Natural killer cell (primary cell): ENCODE results near the gene SH3GL3. TPM values are rescaled to one million over a fixed set of nuclear protein-coding genes. Genes with fewer than 3 reads are reported as not detected.

Source experiments
- ATAC-seq, 3 donors: fragments of 150-1000 bp in 2 of 3; fragments of 200-7000 bp in 1 of 3; cut with Tn5 transposase; 1 replicate in 1 of 3; 2 replicates in 2 of 3; pipeline ENCODE4 v1.10.0; 2021; ENCODE audit warnings: mild to moderate bottlenecking in 2 of 3, moderate library complexity in 2 of 3
- DNase-seq, 2 donors: peaks; one replicate each; pipeline versions ENCODE4 v3.0.0 to v3.0.0-alpha.2; 2013 to 2021; ENCODE audit warnings: mixed read lengths in 1 of 2
- H3K27ac ChIP-seq: one replicate; pipeline ENCODE4 v1.5.1; 2013; ENCODE audit warnings: mild to moderate bottlenecking, low read length
- H3K27me3 ChIP-seq: one replicate; pipeline ENCODE4 v1.6.1; 2013; ENCODE audit warnings: low read length; ENCODE audit not compliant: control insufficient read depth, insufficient read depth
- H3K36me3 ChIP-seq: one replicate; pipeline ENCODE4 v1.6.1; 2013; ENCODE audit warnings: low read length; ENCODE audit not compliant: control insufficient read depth, insufficient read depth
- H3K4me1 ChIP-seq: one replicate; pipeline ENCODE4 v1.6.1; 2013; ENCODE audit warnings: low read length; ENCODE audit not compliant: control insufficient read depth, insufficient read depth
- H3K4me3 ChIP-seq: one replicate; pipeline ENCODE4 v1.5.1; 2013; ENCODE audit warnings: low read length
- H3K9me3 ChIP-seq: one replicate; pipeline ENCODE4 v1.6.1; 2013; ENCODE audit warnings: low read length; ENCODE audit not compliant: control insufficient read depth, insufficient read depth
- H3K27ac Mint-ChIP-seq, 2 donors: one replicate each; pipeline ENCODE4 v1.8.0; 2022; ENCODE audit warnings: mild to moderate bottlenecking in 2 of 2, mixed read lengths in 2 of 2, moderate library complexity in 1 of 2
- H3K27me3 Mint-ChIP-seq, 2 donors: one replicate each; pipeline ENCODE4 v1.8.0; 2022; ENCODE audit warnings: low read depth in 2 of 2, mixed read lengths in 2 of 2
- H3K36me3 Mint-ChIP-seq: one replicate; pipeline ENCODE4 v1.8.0; 2022; ENCODE audit warnings: mixed read lengths
- H3K4me1 Mint-ChIP-seq, 2 donors: one replicate each; pipeline ENCODE4 v1.8.0; 2022; ENCODE audit warnings: mixed read lengths in 2 of 2
- H3K4me3 Mint-ChIP-seq: one replicate; pipeline ENCODE4 v1.8.0; 2022; ENCODE audit warnings: mild to moderate bottlenecking, moderate library complexity, mixed read lengths
- H3K9me3 Mint-ChIP-seq, 2 donors: one replicate each; pipeline ENCODE4 v1.8.0; 2022; ENCODE audit warnings: mixed read lengths in 2 of 2
- CTCF ChIP-seq: fragments of 200-600 bp; IDR thresholded peaks from one replicate; pipeline ENCODE4 v1.8.0; 2022; ENCODE audit warnings: antibody characterized with exemption
- WGBS: methylation state at CpG from one replicate; pipeline ENCODE4 v1.1.7; 2013; ENCODE audit warnings: missing lambda C conversion rate; ENCODE audit not compliant: insufficient coverage; 5-methylcytosine and 5-hydroxymethylcytosine counted together
- intact Hi-C: fragments of 100-400 bp; cut with micrococcal nuclease; formaldehyde crosslinking; loops from one replicate; pipeline ENCODE4 v1.14.2; 2022
- total RNA-seq, 4 donors: library from RNA; stranded (reverse); fragments of 120-200 nt in 1 of 4; gene quantifications; one replicate each; pipeline versions ENCODE4 v1.2.3 to v1.2.4, GENCODE V29; 2013 to 2022

The SH3GL3 gene
- total RNA-seq, 3 donors from 2014 or later (not counting 1 experiment from before 2014, with no cell fraction given), result not detected

- Mint-ChIP-seq H3K4me3 (no peak overlapping the region), H3K4me1 (no peaks in the 10 kb centered on the region), H3K27ac (no peak overlapping the region), H3K27me3 (peaks cover 0 to 2% of the 10 kb centered on the region in 2 donors), H3K9me3 (no peaks in the 10 kb centered on the region), H3K36me3 (no peaks in the 10 kb centered on the region)
- no peak for DNase-seq
- Histone ChIP-seq H3K36me3 (no peaks in the 10 kb centered on the region), H3K9me3 (no peaks in the 10 kb centered on the region), H3K4me3 (no peak overlapping the region), H3K4me1 (no peaks in the 10 kb centered on the region), H3K27ac (no peak overlapping the region), H3K27me3 (no peaks in the 10 kb centered on the region)
- TF ChIP-seq CTCF, result no peak
- no peak for ATAC-seq
- WGBS, result 80% methylated on average over 2 of the region's 2 CpGs
- intact Hi-C loops, result no loop called here
These were observed 179.1 kb downstream of the SH3GL3 start for GRCh38 chr15:83626171-83626802.

DNA sequence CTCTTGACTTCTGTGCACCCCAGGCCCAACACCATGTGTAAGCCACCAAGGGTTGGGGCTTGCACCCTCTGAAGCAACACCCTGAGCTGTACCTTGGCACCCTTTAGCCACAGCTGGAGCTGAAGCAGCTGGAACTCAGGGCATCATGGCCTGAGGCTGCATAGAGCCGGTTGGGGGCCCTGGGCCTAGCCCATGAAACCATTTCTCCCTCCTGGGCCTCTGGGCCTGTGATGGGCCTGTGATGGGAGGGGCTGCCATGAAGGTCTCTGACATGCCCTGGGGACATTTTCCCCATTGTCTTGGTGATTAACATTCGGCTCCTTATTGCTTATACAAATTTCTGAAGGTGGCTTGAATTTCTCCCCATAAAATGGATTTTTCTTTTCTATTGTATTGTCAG is 184.4 kb downstream of the SH3GL3 start:
- DNase-seq, result no peak
- no peak for ATAC-seq
- no peak for TF ChIP-seq CTCF
- H3K9me3 Mint-ChIP-seq, result no peaks in the 10 kb centered on the region
- H3K27me3 Mint-ChIP-seq, result peaks cover 0 to 11% of the 10 kb centered on the region in 2 donors
- WGBS, result 96% methylated on average over 2 of the region's 2 CpGs
- Histone ChIP-seq H3K36me3 (no peaks in the 10 kb centered on the region), H3K4me1 (no peaks in the 10 kb centered on the region), H3K9me3 (no peaks in the 10 kb centered on the region), H3K27me3 (no peaks in the 10 kb centered on the region), H3K4me3 (no peak overlapping the region), H3K27ac (no peak overlapping the region)
- no peak overlapping the region for H3K4me3 Mint-ChIP-seq
- intact Hi-C loops, result no loop called here
- H3K27ac Mint-ChIP-seq, result no peak overlapping the region
- H3K36me3 Mint-ChIP-seq, result no peaks in the 10 kb centered on the region
- H3K4me1 Mint-ChIP-seq, result no peaks in the 10 kb centered on the region

- H3K27ac ChIP-seq, result no peak overlapping the region
- no peak overlapping the region for H3K4me3 ChIP-seq
- Mint-ChIP-seq H3K27me3 (peaks cover 0 to 4% of the 10 kb centered on the region in 2 donors), H3K4me3 (no peak overlapping the region), H3K27ac (no peak overlapping the region), H3K36me3 (peaks cover 10% of the 10 kb centered on the region), H3K9me3 (peaks cover 11 to 14% of the 10 kb centered on the region in 2 donors), H3K4me1 (peaks cover 0 to 4% of the 10 kb centered on the region in 2 donors)
- no peak for TF ChIP-seq CTCF
- no peaks in the 10 kb centered on the region for H3K27me3 ChIP-seq
- no peaks in the 10 kb centered on the region for H3K36me3 ChIP-seq
- H3K9me3 ChIP-seq, result no peaks in the 10 kb centered on the region
- intact Hi-C loops, result no loop called here
- H3K4me1 ChIP-seq, result no peaks in the 10 kb centered on the region
- ATAC-seq (no peak), DNase-seq (no peak)
These were observed 196.1 kb downstream of the SH3GL3 start for GRCh38 chr15:83643201-83643600.

- no peaks in the 10 kb centered on the region for H3K36me3 ChIP-seq
- H3K4me1 ChIP-seq, result no peaks in the 10 kb centered on the region
- no peak for TF ChIP-seq CTCF
- no peaks in the 10 kb centered on the region for H3K9me3 ChIP-seq
- DNase-seq (no peak), ATAC-seq (no peak)
- WGBS, result 84% methylated on average over 1 of the region's 1 CpG
- H3K27ac ChIP-seq, result no peak overlapping the region
- H3K4me3 Mint-ChIP-seq, result no peak overlapping the region
- H3K27me3 ChIP-seq, result no peaks in the 10 kb centered on the region
- H3K9me3 Mint-ChIP-seq, result peaks cover 7 to 11% of the 10 kb centered on the region in 2 donors
- H3K27ac Mint-ChIP-seq, result no peak overlapping the region
- H3K4me3 ChIP-seq, result no peak overlapping the region
- H3K4me1 Mint-ChIP-seq, result peaks cover 0 to under 1% of the 10 kb centered on the region in 2 donors
- peaks cover 0 to under 1% of the 10 kb centered on the region in 2 donors for H3K27me3 Mint-ChIP-seq
- peaks cover 10% of the 10 kb centered on the region for H3K36me3 Mint-ChIP-seq
- intact Hi-C loops, result no loop called here
These were observed 197.3 kb downstream of the SH3GL3 start for GRCh38 chr15:83644439-83644838.
